Naive thymus-derived CD4-positive, alpha-beta T cell (primary cell): Measurements from ENCODE around the gene ECHDC1. TPM values are rescaled to one million over a fixed set of nuclear protein-coding genes. Genes with fewer than 3 reads are reported as not detected.

ENCODE experiments used
- ATAC-seq: fragments of 150-1000 bp; cut with Tn5 transposase; 2 replicates; pipeline ENCODE4 v1.10.0; 2021; ENCODE audit warnings: mild to moderate bottlenecking, moderate library complexity
- CTCF ChIA-PET: fragments of 350-600 bp; sonication (Branson Sonifier 250); formaldehyde crosslinking; loops from one replicate; lab custom pipeline; 2021; ENCODE audit warnings: antibody characterized with exemption; lab: Charles Lee
- POLR2A ChIA-PET: fragments of 350-600 bp; sonication (Branson Sonifier 250); formaldehyde crosslinking; loops from one replicate; lab custom pipeline; 2021; ENCODE audit warnings: antibody characterized with exemption, inconsistent platforms; lab: Charles Lee
- DNase-seq, 9 donors: peaks; one replicate each; pipeline versions ENCODE4 v3.0.0 to v3.0.0-alpha.2; 2020 to 2022; ENCODE audit warnings: mixed read lengths in 1 of 9
- H3K27ac ChIP-seq: one replicate; pipeline ENCODE4 v1.7.0; 2013; ENCODE audit warnings: mild to moderate bottlenecking, low read depth, low read length, moderate library complexity
- H3K27me3 ChIP-seq, 2 donors: one replicate each; pipeline ENCODE4 v1.7.0; 2013; ENCODE audit warnings: low read length in 2 of 2, mild to moderate bottlenecking in 2 of 2, moderate library complexity in 2 of 2; ENCODE audit not compliant: control insufficient read depth in 2 of 2, insufficient read depth in 2 of 2
- H3K36me3 ChIP-seq, 3 experiments: 1 replicate in 2 of 3; 2 replicates in 1 of 3; pipeline ENCODE4 v1.7.0; 2013; ENCODE audit warnings: low read length in 3 of 3, mild to moderate bottlenecking in 3 of 3, moderate library complexity in 1 of 3; ENCODE audit not compliant: insufficient read depth in 3 of 3, control insufficient read depth in 2 of 3
- H3K4me1 ChIP-seq, 2 donors: one replicate each; pipeline ENCODE4 v1.7.0; 2013; ENCODE audit warnings: low read length in 2 of 2, mild to moderate bottlenecking in 2 of 2, moderate library complexity in 1 of 2; ENCODE audit not compliant: control insufficient read depth in 2 of 2, insufficient read depth in 2 of 2
- H3K4me3 ChIP-seq: 2 replicates; pipeline ENCODE4 v1.7.0; 2013; ENCODE audit warnings: mild to moderate bottlenecking, low read length
- H3K9me3 ChIP-seq, 3 experiments: 1 replicate in 2 of 3; 2 replicates in 1 of 3; pipeline ENCODE4 v1.7.0; 2013; ENCODE audit warnings: low read length in 3 of 3; ENCODE audit not compliant: control insufficient read depth in 2 of 3
- H3K27ac Mint-ChIP-seq, 9 donors: one replicate each; pipeline ENCODE4 v1.8.0; 2020 to 2022; ENCODE audit warnings: mixed read lengths in 9 of 9, mild to moderate bottlenecking in 8 of 9, moderate library complexity in 5 of 9, inconsistent platforms in 2 of 9
- H3K27me3 Mint-ChIP-seq, 5 donors: one replicate each; pipeline ENCODE4 v1.8.0; 2021 to 2022; ENCODE audit warnings: mixed read lengths in 5 of 5, mild to moderate bottlenecking in 1 of 5
- H3K36me3 Mint-ChIP-seq, 5 donors: one replicate each; pipeline ENCODE4 v1.8.0; 2020 to 2022; ENCODE audit warnings: mixed read lengths in 5 of 5, mild to moderate bottlenecking in 3 of 5, inconsistent platforms in 1 of 5
- H3K4me1 Mint-ChIP-seq, 7 donors: one replicate each; pipeline ENCODE4 v1.8.0; 2020 to 2022; ENCODE audit warnings: mixed read lengths in 7 of 7, mild to moderate bottlenecking in 3 of 7, inconsistent platforms in 1 of 7
- H3K4me3 Mint-ChIP-seq, 10 donors: one replicate each; pipeline ENCODE4 v1.8.0; 2020 to 2022; ENCODE audit warnings: mild to moderate bottlenecking in 10 of 10, mixed read lengths in 10 of 10, moderate library complexity in 6 of 10, inconsistent platforms in 2 of 10
- H3K9me3 Mint-ChIP-seq, 11 donors: one replicate each; pipeline ENCODE4 v1.8.0; 2020 to 2022; ENCODE audit warnings: mixed read lengths in 11 of 11, mild to moderate bottlenecking in 4 of 11, inconsistent platforms in 1 of 11, moderate library complexity in 1 of 11
- intact Hi-C, 2 donors: fragments of 100-400 bp; cut with micrococcal nuclease; formaldehyde crosslinking; loops; one replicate each; pipeline ENCODE4 v1.15.1; 2023
- polyA plus RNA-seq, 2 donors: library from polyadenylated mRNA; unstranded; fragments of 300-500 nt; fragmentation: Illumina TruSeq; gene quantifications; one replicate each; pipeline ENCODE4 v1.2.3, GENCODE V29; 2021
- total RNA-seq, 6 experiments: library from RNA in 5 of 6; stranded (reverse) in 5 of 6; gene quantifications; 1 replicate in 5 of 6; 2 replicates in 1 of 6; pipeline ENCODE4 v1.2.3 and lab custom pipeline; 2021 to 2026

The ECHDC1 gene
- total and polyA plus RNA-seq, 7 experiments from 2014 or later = 18.1 to 77.0 (median 40.3) TPM

DNA sequence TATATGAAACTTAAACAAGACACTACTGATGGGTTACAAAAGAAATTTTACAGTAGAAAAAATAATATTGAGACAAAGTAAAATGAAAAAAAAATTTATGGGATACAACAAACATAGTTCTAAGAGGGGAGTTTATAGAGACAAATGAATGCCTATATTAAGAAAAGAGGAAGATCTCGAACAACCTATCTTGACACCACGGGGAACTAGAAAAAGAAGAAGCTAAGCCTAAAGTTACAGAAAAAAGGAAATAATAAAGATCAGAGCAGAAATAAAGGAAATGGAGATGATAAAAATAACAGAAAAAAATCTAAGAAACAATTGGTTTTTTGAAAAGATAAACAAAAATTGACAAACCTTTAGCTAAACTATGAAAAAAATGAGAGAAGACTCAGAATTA lies 9.1 kb upstream of the ECHDC1 start:
- H3K4me1 Mint-ChIP-seq = peaks cover 0 to 7% (median 0%) of the 10 kb centered on the region in 7 donors
- ChIA-PET POLR2A (no interaction called here), CTCF (no interaction called here)
- Histone ChIP-seq H3K4me3 (no peak overlapping the region), H3K27me3 (no peaks in the 10 kb centered on the region), H3K27ac (no peak overlapping the region), H3K36me3 (no peaks in the 10 kb centered on the region), H3K4me1 (no peaks in the 10 kb centered on the region), H3K9me3 (peaks cover 0 to 21% (median 6%) of the 10 kb centered on the region in 3 experiments)
- peaks cover 3 to 12% (median 8%) of the 10 kb centered on the region in 5 donors for H3K36me3 Mint-ChIP-seq
- intact Hi-C loops = no loop called here
- DNase-seq (no peak), ATAC-seq (peak; percentile 45)
- no peak overlapping the region for H3K4me3 Mint-ChIP-seq
- H3K27ac Mint-ChIP-seq = no peak overlapping the region
- peaks cover 0 to 76% (median 29%) of the 10 kb centered on the region in 11 donors for H3K9me3 Mint-ChIP-seq
- peaks cover 0 to 5% (median 0%) of the 10 kb centered on the region in 5 donors for H3K27me3 Mint-ChIP-seq

DNA sequence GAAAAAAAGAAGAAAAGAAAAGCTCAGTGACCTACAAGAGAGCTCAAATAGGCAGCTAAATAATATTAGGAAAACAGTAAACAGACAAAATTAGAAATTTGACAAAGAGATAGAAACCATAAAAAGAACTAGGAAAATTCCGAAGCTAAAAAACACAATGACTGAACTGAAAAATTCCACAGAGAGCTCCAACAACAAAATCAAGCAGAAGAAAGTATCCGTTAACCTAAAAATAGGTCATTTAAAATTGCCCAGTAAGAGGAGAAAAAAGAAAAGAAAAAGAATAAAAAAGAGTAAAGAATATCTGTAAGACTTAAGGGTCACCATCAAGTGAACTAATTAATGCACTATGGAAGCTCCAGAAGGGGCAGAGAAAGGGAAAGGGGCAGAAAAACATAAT lies 6.6 kb upstream of the ECHDC1 start:
- no peak for ATAC-seq
- no peak overlapping the region for H3K4me3 Mint-ChIP-seq

DNA sequence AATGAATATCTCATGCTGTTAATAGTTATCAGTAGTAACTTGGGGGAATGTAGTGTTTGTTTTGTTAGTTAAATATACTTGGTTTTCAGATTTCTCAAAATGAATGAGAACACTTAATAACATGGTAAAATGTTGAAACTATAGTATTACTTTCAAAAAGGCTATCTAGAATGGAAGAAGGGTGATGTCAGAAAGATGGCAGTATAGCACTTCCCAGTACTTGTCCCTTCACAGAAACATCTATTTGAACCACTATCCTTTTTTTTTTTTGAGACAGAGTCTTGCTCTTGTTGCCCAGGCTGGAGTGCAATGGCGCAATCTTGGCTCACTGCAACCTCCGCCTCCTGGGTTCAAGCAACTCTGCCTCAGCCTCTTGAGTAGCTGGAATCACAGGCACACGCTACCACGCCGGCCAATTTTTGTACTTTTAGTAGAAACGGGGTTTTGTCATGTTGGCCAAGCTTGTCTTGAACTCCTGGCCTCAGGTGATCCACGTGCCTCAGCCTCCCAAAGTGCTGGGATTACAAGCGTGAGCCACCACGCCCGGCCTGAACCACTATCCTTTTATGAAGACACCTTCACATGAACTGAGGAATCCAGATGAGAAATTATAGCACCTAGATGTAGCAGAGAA lies 4.7 kb upstream of the ECHDC1 start:
- no peaks in the 10 kb centered on the region for H3K27me3 ChIP-seq
- H3K4me1 ChIP-seq = peaks cover 7 to 8% of the 10 kb centered on the region in 2 donors
- peaks cover 0 to 17% (median 9%) of the 10 kb centered on the region in 5 donors for H3K36me3 Mint-ChIP-seq
- H3K4me1 Mint-ChIP-seq = peaks cover 0 to 7% (median 0%) of the 10 kb centered on the region in 7 donors
- H3K9me3 Mint-ChIP-seq = peaks cover 0 to 39% (median 22%) of the 10 kb centered on the region in 11 donors
- intact Hi-C loops = loop anchor here in 1 of 2 donors (10.0 kb wide), 2 partner anchors 547 to 607 kb away; no protein-coding TSS in a partner anchor
- CTCF ChIA-PET = no interaction called here
- POLR2A ChIA-PET = no interaction called here
- no peak overlapping the region for H3K4me3 Mint-ChIP-seq
- peaks cover 0 to 2% (median 0%) of the 10 kb centered on the region in 5 donors for H3K27me3 Mint-ChIP-seq
- no peaks in the 10 kb centered on the region for H3K36me3 ChIP-seq
- ATAC-seq (no peak), DNase-seq (no peak)
- no peak overlapping the region for H3K4me3 ChIP-seq
- no peak overlapping the region for H3K27ac Mint-ChIP-seq
- H3K9me3 ChIP-seq = peaks cover 0 to 11% (median 0%) of the 10 kb centered on the region in 3 experiments
- no peak overlapping the region for H3K27ac ChIP-seq

More for the DNA sequence above, 6.6 kb upstream of the ECHDC1 start:
- Histone ChIP-seq H3K27ac (no peak overlapping the region), H3K27me3 (no peaks in the 10 kb centered on the region), H3K4me3 (no peak overlapping the region), H3K4me1 (no peaks in the 10 kb centered on the region), H3K9me3 (peaks cover 0 to 14% (median 4%) of the 10 kb centered on the region in 3 experiments), H3K36me3 (no peaks in the 10 kb centered on the region)
- POLR2A ChIA-PET = interaction anchor here (0.5 kb wide), 1 partner anchor 1831 kb away, joined by 3 read pairs; no protein-coding TSS in a partner anchor
- H3K36me3 Mint-ChIP-seq = peaks cover 0 to 17% (median 9%) of the 10 kb centered on the region in 5 donors
- peaks cover 0 to 2% (median 0%) of the 10 kb centered on the region in 5 donors for H3K27me3 Mint-ChIP-seq
- peaks cover 0 to 7% (median 0%) of the 10 kb centered on the region in 7 donors for H3K4me1 Mint-ChIP-seq
- CTCF ChIA-PET = interaction anchor here (0.7 kb wide), 2 partner anchors 388 to 850 kb away, joined by 3 to 4 read pairs; no protein-coding TSS in a partner anchor
- intact Hi-C loops = loop anchor here in 1 of 2 donors (10.0 kb wide), 2 partner anchors 545 to 605 kb away; no protein-coding TSS in a partner anchor
- peaks cover 0 to 54% (median 22%) of the 10 kb centered on the region in 11 donors for H3K9me3 Mint-ChIP-seq
- H3K27ac Mint-ChIP-seq = no peak overlapping the region
- DNase-seq = no peak

GRCh38 chr6:127347178-127347577 lies 3.8 kb upstream of the ECHDC1 start:
- intact Hi-C loops = loop anchor here in 1 of 2 donors (10.0 kb wide), 2 partner anchors 548 to 608 kb away; no protein-coding TSS in a partner anchor
- ATAC-seq = no peak
- H3K9me3 Mint-ChIP-seq = peaks cover 0 to 30% (median 16%) of the 10 kb centered on the region in 11 donors

GRCh38 chr6:127345521-127345920 lies 2.1 kb upstream of the ECHDC1 start:
- H3K27ac Mint-ChIP-seq = no peak overlapping the region
- no peaks in the 10 kb centered on the region for H3K27me3 ChIP-seq
- intact Hi-C loops = loop anchor here in 1 of 2 donors (10.0 kb wide), 2 partner anchors 549 to 609 kb away; no protein-coding TSS in a partner anchor
- H3K36me3 ChIP-seq = peaks cover 0 to under 1% (median 0%) of the 10 kb centered on the region in 3 experiments
- H3K9me3 Mint-ChIP-seq = peaks cover 0 to 23% (median 11%) of the 10 kb centered on the region in 11 donors
- no peaks in the 10 kb centered on the region for H3K27me3 Mint-ChIP-seq
- no peak for DNase-seq
- peaks cover 0 to 6% (median 0%) of the 10 kb centered on the region in 7 donors for H3K4me1 Mint-ChIP-seq
- ATAC-seq = no peak
- H3K9me3 ChIP-seq = peaks cover 0 to 11% (median 0%) of the 10 kb centered on the region in 3 experiments
- ChIA-PET POLR2A (interaction anchor here (0.6 kb wide), 1 partner anchor 38 kb away, joined by 3 read pairs; no protein-coding TSS in a partner anchor), CTCF (no interaction called here)
- peaks cover 28% of the 10 kb centered on the region in 2 donors for H3K4me1 ChIP-seq
- H3K27ac ChIP-seq = no peak overlapping the region
- H3K36me3 Mint-ChIP-seq = peaks cover 0 to 18% (median 5%) of the 10 kb centered on the region in 5 donors
- H3K4me3 Mint-ChIP-seq = peak overlapping the region in 3 of 10 donors; percentile 7 to 20 (median 8)
- no peak overlapping the region for H3K4me3 ChIP-seq

More at GRCh38 chr6:127347178-127347577, 3.8 kb upstream of the ECHDC1 start:
- POLR2A ChIA-PET = no interaction called here
- H3K36me3 Mint-ChIP-seq = peaks cover 0 to 17% (median 5%) of the 10 kb centered on the region in 5 donors
- H3K27me3 Mint-ChIP-seq = no peaks in the 10 kb centered on the region
- peaks cover 0 to 6% (median 0%) of the 10 kb centered on the region in 7 donors for H3K4me1 Mint-ChIP-seq
- H3K4me1 ChIP-seq = peaks cover 11 to 12% of the 10 kb centered on the region in 2 donors
- peaks cover 0 to 11% (median 0%) of the 10 kb centered on the region in 3 experiments for H3K9me3 ChIP-seq
- no peak overlapping the region for H3K4me3 Mint-ChIP-seq
- H3K36me3 ChIP-seq = no peaks in the 10 kb centered on the region
- no peak overlapping the region for H3K4me3 ChIP-seq
- H3K27ac Mint-ChIP-seq = no peak overlapping the region
- no peak overlapping the region for H3K27ac ChIP-seq
- DNase-seq = no peak
- no peaks in the 10 kb centered on the region for H3K27me3 ChIP-seq
- CTCF ChIA-PET = no interaction called here

- Histone ChIP-seq H3K27ac (peak overlapping the region; percentile 91), H3K4me3 (peak overlapping the region; percentile 83), H3K9me3 (no peaks in the 10 kb centered on the region), H3K27me3 (no peaks in the 10 kb centered on the region), H3K4me1 (peaks cover 32 to 34% of the 10 kb centered on the region in 2 donors), H3K36me3 (peaks cover 0 to 4% (median 0%) of the 10 kb centered on the region in 3 experiments)
- Mint-ChIP-seq H3K36me3 (peaks cover 0 to 12% (median 0%) of the 10 kb centered on the region in 5 donors), H3K4me1 (peaks cover 0 to 8% (median 2%) of the 10 kb centered on the region in 7 donors), H3K27me3 (no peaks in the 10 kb centered on the region), H3K9me3 (peaks cover 0 to 9% (median 0%) of the 10 kb centered on the region in 11 donors), H3K4me3 (no peak overlapping the region), H3K27ac (no peak overlapping the region)
- CTCF ChIA-PET = no interaction called here
- DNase-seq (peak in 1 of 9 donors; percentile 14), ATAC-seq (peak; percentile 2)
- intact Hi-C loops = loop anchor here (1.0 to 10.0 kb wide), 10 partner anchors 41 to 1597 kb away; partner anchors contain the start of genes HEY2 (in 1 of the 2) and RNF146 (in 1 of the 2)
- POLR2A ChIA-PET = interaction anchor here (0.9 kb wide), 2 partner anchors 66 to 77 kb away, joined by 3 to 4 read pairs; partner anchors contain the start of gene RNF146
Measured at GRCh38 chr6:127343809-127344659, 625 bp upstream of the ECHDC1 start.
